ENCODE measurements around the gene SAMD14. TPM values are rescaled to one million over a fixed set of nuclear protein-coding genes. Genes with fewer than 3 reads are reported as not detected.
"Not testable (repeated sequence)": the region's sequence is repeated elsewhere in the genome, so short reads cannot be mapped to it uniquely, and the experiment has no call there.

The SAMD14 gene
- total and polyA plus RNA-seq, 3 donors from 2014 or later, result 3.2 to 5.2 (median 3.3) TPM

- no peaks in the 10 kb centered on the region for H3K27me3 ChIP-seq
- intact Hi-C loops (cut with DNase I; ENCODE audit: low total_unique reads), result no loop called here
- peak; percentile 24 for DNase-seq
- no peaks in the 10 kb centered on the region for H3K36me3 ChIP-seq (ENCODE audit: low read depth, missing control alignments)
- no peak overlapping the region for H3K27ac ChIP-seq
- peaks cover 39% of the 10 kb centered on the region for H3K4me1 ChIP-seq
- 65 to 78% methylated on average over 15 to 20 of the region's 20 CpGs for WGBS, 2 donors
- TF ChIP-seq POLR2A (IDR thresholded peaks at IDR 0.05), result no peak
- no peak for TF ChIP-seq CTCF (IDR thresholded peaks at IDR 0.05)
- no peak overlapping the region for H3K4me3 ChIP-seq
- no peaks in the 10 kb centered on the region for H3K9me3 ChIP-seq
These were observed 65.5 kb downstream of the SAMD14 start for GRCh38 chr17:50064253-50065001.

GRCh38 chr17:50063561-50064252 lies 66.3 kb downstream of the SAMD14 start:
- H3K27ac ChIP-seq, result no peak overlapping the region
- intact Hi-C loops (cut with DNase I; ENCODE audit: low total_unique reads), result no loop called here
- no peaks in the 10 kb centered on the region for H3K27me3 ChIP-seq
- H3K9me3 ChIP-seq, result no peaks in the 10 kb centered on the region
- peaks cover 46% of the 10 kb centered on the region for H3K4me1 ChIP-seq
- 88 to 93% methylated on average over 8 of the region's 8 CpGs for WGBS, 2 donors
- TF ChIP-seq POLR2A (IDR thresholded peaks at IDR 0.05), result no peak
- no peak for TF ChIP-seq CTCF (IDR thresholded peaks at IDR 0.05)
- no peaks in the 10 kb centered on the region for H3K36me3 ChIP-seq (ENCODE audit: low read depth, missing control alignments)
- DNase-seq, result no peak
- no peak overlapping the region for H3K4me3 ChIP-seq

GRCh38 chr17:50062293-50063243 lies 67.4 kb downstream of the SAMD14 start:
- intact Hi-C loops (cut with DNase I; ENCODE audit: low total_unique reads), result no loop called here
- Histone ChIP-seq H3K27ac (no peak overlapping the region), H3K9me3 (no peaks in the 10 kb centered on the region), H3K27me3 (no peaks in the 10 kb centered on the region), H3K36me3 (ENCODE audit: low read depth, missing control alignments) (no peaks in the 10 kb centered on the region), H3K4me3 (no peak overlapping the region), H3K4me1 (peaks cover 53% of the 10 kb centered on the region)
- WGBS, 2 donors, result 81 to 97% methylated on average over 5 to 10 of the region's 10 CpGs
- TF ChIP-seq CTCF (IDR thresholded peaks at IDR 0.05) (no peak), POLR2A (IDR thresholded peaks at IDR 0.05) (no peak)
- peak; percentile 51 for DNase-seq

GRCh38 chr17:50061713-50062045 lies 68.3 kb downstream of the SAMD14 start:
- intact Hi-C loops (cut with DNase I; ENCODE audit: low total_unique reads), result not testable (repeated sequence)

More at GRCh38 chr17:50061713-50062045, 68.3 kb downstream of the SAMD14 start:
- not testable (repeated sequence) for H3K27me3 ChIP-seq; H3K27ac ChIP-seq; DNase-seq; H3K36me3 ChIP-seq (ENCODE audit: low read depth, missing control alignments); H3K4me3 ChIP-seq; H3K9me3 ChIP-seq
- WGBS, 2 donors, result 96 to 100% methylated on average over 10 of the region's 10 CpGs
- H3K4me1 ChIP-seq, result peaks cover 62% of the 10 kb centered on the region
